Measurements from ENCODE around the gene C2orf15.
"Not testable (repeated sequence)": the region's sequence is repeated elsewhere in the genome, so short reads cannot be mapped to it uniquely, and the experiment has no call there.

Gene C2orf15

GRCh38 chr2:99141110-99142108 is at the start of gene C2orf15:
Gene C2orf15, plus strand, starts transcription at chr2:99141707. Its CDS starts 8,852 bp downstream, at chr2:99150559.
- DNase-seq (ENCODE audit: low read depth): peak; percentile 96

GRCh38 chr2:99096728-99097127 is 44.8 kb upstream of the C2orf15 start:
- no peak for DNase-seq (ENCODE audit: low read depth)

GRCh38 chr2:99101697-99102096 is 39.8 kb upstream of the C2orf15 start:
- no peak for DNase-seq (ENCODE audit: low read depth)

GRCh38 chr2:99104006-99104405 is 37.5 kb upstream of the C2orf15 start:
- no peak for DNase-seq (ENCODE audit: low read depth)

GRCh38 chr2:99106913-99107312 is 34.6 kb upstream of the C2orf15 start:
- DNase-seq (ENCODE audit: low read depth): no peak

GRCh38 chr2:99111236-99111635 is 30.3 kb upstream of the C2orf15 start:
- DNase-seq (ENCODE audit: low read depth): no peak

GRCh38 chr2:99111945-99112344 is 29.6 kb upstream of the C2orf15 start:
- DNase-seq (ENCODE audit: low read depth): no peak

GRCh38 chr2:99112617-99113016 is 28.9 kb upstream of the C2orf15 start:
- DNase-seq (ENCODE audit: low read depth): no peak

GRCh38 chr2:99127981-99128380 is 13.5 kb upstream of the C2orf15 start:
- no peak for DNase-seq (ENCODE audit: low read depth)

GRCh38 chr2:99135044-99135556 is 6.4 kb upstream of the C2orf15 start:
- not testable (repeated sequence) for DNase-seq (ENCODE audit: low read depth)

GRCh38 chr2:99139003-99139402 is 2.5 kb upstream of the C2orf15 start:
- no peak for DNase-seq (ENCODE audit: low read depth)

- no peak for DNase-seq (ENCODE audit: low read depth)
These were observed 1.2 kb upstream of the C2orf15 start for GRCh38 chr2:99140056-99140859.

GRCh38 chr2:99140860-99141109 is 722 bp upstream of the C2orf15 start:
- no peak for DNase-seq (ENCODE audit: low read depth)

- DNase-seq (ENCODE audit: low read depth): no peak
These were observed 9.2 kb downstream of the C2orf15 start for GRCh38 chr2:99150706-99151105.

- no peak for DNase-seq (ENCODE audit: low read depth)
These were observed 10.8 kb downstream of the C2orf15 start for GRCh38 chr2:99152199-99152895.

- DNase-seq (ENCODE audit: low read depth): no peak
These were observed 12.6 kb downstream of the C2orf15 start for GRCh38 chr2:99153921-99154604.

GRCh38 chr2:99154643-99155536 is 13.4 kb downstream of the C2orf15 start, which contains the start of the genes LIPT1 and TSGA10:
Gene LIPT1, plus strand, starts transcription at chr2:99154967. Its CDS starts 6,991 bp downstream, at chr2:99161958.
Gene TSGA10, minus strand, starts transcription at chr2:99154942. Its CDS starts 45,503 bp downstream, at chr2:99109439.
- peak; percentile 90 for DNase-seq (ENCODE audit: low read depth)

- DNase-seq (ENCODE audit: low read depth): no peak
These were observed 15.4 kb downstream of the C2orf15 start for GRCh38 chr2:99156891-99157290.

GRCh38 chr2:99158599-99158998 is 17.1 kb downstream of the C2orf15 start:
- no peak for DNase-seq (ENCODE audit: low read depth)

GRCh38 chr2:99159594-99159993 is 18.1 kb downstream of the C2orf15 start:
- DNase-seq (ENCODE audit: low read depth): no peak
